Large intestine (tissue), 3 donors: ENCODE results near the gene HPN. TPM values are rescaled to one million over a fixed set of nuclear protein-coding genes. Genes with fewer than 3 reads are reported as not detected.

ENCODE experiments used
- DNase-seq, 2 donors: peaks; one replicate each; pipeline versions ENCODE4 v3.0.0 to v3.0.0-alpha.2; 2013
- H3K27ac ChIP-seq: one replicate; pipeline ENCODE4 v1.5.1; 2013; ENCODE audit warnings: low read length
- H3K27me3 ChIP-seq: 2 replicates; pipeline ENCODE4 v1.6.1; 2013; ENCODE audit warnings: low read length; ENCODE audit not compliant: control insufficient read depth, insufficient read depth
- H3K36me3 ChIP-seq: 2 replicates; pipeline ENCODE4 v1.6.1; 2013; ENCODE audit warnings: low read length; ENCODE audit not compliant: control insufficient read depth, insufficient read depth
- H3K4me1 ChIP-seq: one replicate; pipeline ENCODE4 v1.6.1; 2013; ENCODE audit warnings: low read length; ENCODE audit not compliant: control insufficient read depth, insufficient read depth
- H3K4me3 ChIP-seq: one replicate; pipeline ENCODE4 v1.5.1; 2013; ENCODE audit warnings: low read length
- H3K9me3 ChIP-seq: one replicate; pipeline ENCODE4 v1.6.1; 2013; ENCODE audit warnings: mild to moderate bottlenecking, low read depth, low read length, moderate library complexity; ENCODE audit not compliant: control insufficient read depth
- WGBS: methylation state at CpG from one replicate; pipeline ENCODE4 v1.1.5; 2013; ENCODE audit warnings: low lambda C conversion rate; ENCODE audit not compliant: insufficient coverage; 5-methylcytosine and 5-hydroxymethylcytosine counted together
- polyA plus RNA-seq: library from polyadenylated mRNA; unstranded; fragments of 120-200 nt; gene quantifications from one replicate; pipeline ENCODE4 v1.2.1, GENCODE V29; 2013

HPN gene
- polyA plus RNA-seq, 1 donor, result 309 TPM

- WGBS, result no CpG with 5 or more reads among the region's 30 CpGs
- Histone ChIP-seq H3K27me3 (peaks cover 33% of the 10 kb centered on the region), H3K36me3 (no peaks in the 10 kb centered on the region), H3K4me3 (no peak overlapping the region), H3K4me1 (no peaks in the 10 kb centered on the region), H3K27ac (no peak overlapping the region), H3K9me3 (no peaks in the 10 kb centered on the region)
- no peak for DNase-seq
These were observed 8.2 kb upstream of the HPN start for GRCh38 chr19:35033067-35034004.

- Histone ChIP-seq H3K4me3 (no peak overlapping the region), H3K36me3 (no peaks in the 10 kb centered on the region), H3K27me3 (peaks cover 33% of the 10 kb centered on the region), H3K27ac (no peak overlapping the region), H3K4me1 (no peaks in the 10 kb centered on the region), H3K9me3 (no peaks in the 10 kb centered on the region)
- WGBS, result no CpG with 5 or more reads among the region's 17 CpGs
- DNase-seq, result no peak
These were observed 7.5 kb upstream of the HPN start for GRCh38 chr19:35034005-35034502.

DNA sequence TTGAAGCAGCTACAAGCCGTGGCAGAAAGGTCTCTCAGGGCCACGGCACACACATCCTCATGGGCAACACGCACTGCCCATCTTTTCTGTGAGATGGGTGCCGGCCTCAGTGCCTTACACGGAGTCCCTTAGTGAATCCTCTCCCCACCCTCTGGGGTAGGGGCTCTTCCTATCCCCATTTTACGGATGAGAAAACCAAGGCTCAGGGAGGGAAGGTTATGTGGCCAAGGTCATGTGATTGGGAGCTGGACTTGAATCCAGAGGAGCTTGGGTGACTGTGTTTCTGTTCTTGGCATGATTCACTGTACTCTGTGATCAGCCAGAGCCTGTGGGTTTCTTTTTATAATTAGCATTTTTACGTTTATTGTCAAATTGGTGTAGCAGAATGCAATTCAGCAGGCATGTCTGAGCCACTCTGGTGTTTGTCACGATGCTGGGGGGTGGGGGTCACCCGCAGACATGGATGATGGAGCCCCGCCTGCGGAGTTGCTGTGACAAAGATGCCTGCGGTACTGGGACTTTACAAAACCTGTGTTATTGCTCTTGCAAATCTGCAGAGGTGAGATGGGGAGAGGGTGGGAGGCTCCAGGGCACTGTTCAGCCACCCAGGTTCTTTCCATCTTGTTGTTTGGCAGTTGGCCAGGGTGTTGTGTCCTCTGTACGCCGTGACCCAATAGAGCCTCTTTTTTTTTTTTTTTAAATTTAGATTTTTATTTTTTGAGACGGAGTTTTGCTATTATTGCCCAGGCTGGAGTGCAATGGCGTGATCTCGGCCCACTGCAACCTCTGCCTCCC, 6.7 kb upstream of the HPN start:
- no peak for DNase-seq
- no peak overlapping the region for H3K4me3 ChIP-seq
- WGBS, result 69% methylated on average over 2 of the region's 17 CpGs
- H3K9me3 ChIP-seq, result peaks cover 1% of the 10 kb centered on the region
- no peak overlapping the region for H3K27ac ChIP-seq
- peaks cover 32% of the 10 kb centered on the region for H3K27me3 ChIP-seq
- peaks cover 7% of the 10 kb centered on the region for H3K4me1 ChIP-seq
- no peaks in the 10 kb centered on the region for H3K36me3 ChIP-seq

- peaks cover 8% of the 10 kb centered on the region for H3K27me3 ChIP-seq
- H3K4me1 ChIP-seq, result peaks cover 26% of the 10 kb centered on the region
- no peak for DNase-seq
- H3K27ac ChIP-seq, result no peak overlapping the region
- H3K36me3 ChIP-seq, result no peaks in the 10 kb centered on the region
- WGBS, result no CpG with 5 or more reads among the region's 13 CpGs
- peaks cover 4% of the 10 kb centered on the region for H3K9me3 ChIP-seq
- no peak overlapping the region for H3K4me3 ChIP-seq
These were observed 3.6 kb upstream of the HPN start for GRCh38 chr19:35037716-35038622.

GRCh38 chr19:35038623-35039512, 2.7 kb upstream of the HPN start:
- no peak overlapping the region for H3K4me3 ChIP-seq
- H3K36me3 ChIP-seq, result no peaks in the 10 kb centered on the region
- peaks cover 4% of the 10 kb centered on the region for H3K9me3 ChIP-seq
- DNase-seq, result peak in 1 of 2 donors; percentile 50
- H3K27me3 ChIP-seq, result peaks cover 4% of the 10 kb centered on the region
- peaks cover 34% of the 10 kb centered on the region for H3K4me1 ChIP-seq
- H3K27ac ChIP-seq, result no peak overlapping the region
- WGBS, result no CpG with 5 or more reads among the region's 17 CpGs

- Histone ChIP-seq H3K4me1 (peaks cover 40% of the 10 kb centered on the region), H3K4me3 (peak overlapping the region; percentile 79), H3K9me3 (peaks cover 4% of the 10 kb centered on the region), H3K36me3 (no peaks in the 10 kb centered on the region), H3K27ac (peak overlapping the region; percentile 99), H3K27me3 (peaks cover 2% of the 10 kb centered on the region)
- DNase-seq, result peak; percentile 62 to 84
- WGBS, result 0% methylated on average over 1 of the region's 39 CpGs
These were observed 1.4 kb upstream of the HPN start for GRCh38 chr19:35039881-35040825.

GRCh38 chr19:35040826-35041547, 534 bp upstream of the HPN start:
- Histone ChIP-seq H3K27me3 (peaks cover 2% of the 10 kb centered on the region), H3K36me3 (peaks cover 4% of the 10 kb centered on the region), H3K4me3 (peak overlapping the region; percentile 79), H3K27ac (peak overlapping the region; percentile 99), H3K9me3 (peaks cover 4% of the 10 kb centered on the region), H3K4me1 (peaks cover 40% of the 10 kb centered on the region)
- DNase-seq, result peak; percentile 87 to 92
- no CpG with 5 or more reads among the region's 36 CpGs for WGBS

- WGBS, result no CpG with 5 or more reads among the region's 14 CpGs
- H3K27me3 ChIP-seq, result peaks cover 2% of the 10 kb centered on the region
- peaks cover 40% of the 10 kb centered on the region for H3K4me1 ChIP-seq
- H3K9me3 ChIP-seq, result peaks cover 4% of the 10 kb centered on the region
- H3K4me3 ChIP-seq, result peak overlapping the region; percentile 79
- H3K27ac ChIP-seq, result peak overlapping the region; percentile 99
- H3K36me3 ChIP-seq, result peaks cover 7% of the 10 kb centered on the region
- peak; percentile 85 to 89 for DNase-seq
These were observed 672 bp downstream of the HPN start for GRCh38 chr19:35042056-35042730.
